GM23338 (cell line): ENCODE measurements around the gene PPP1R36. TPM values are rescaled to one million over a fixed set of nuclear protein-coding genes. Genes with fewer than 3 reads are reported as not detected.
"Not testable (repeated sequence)": the region's sequence is repeated elsewhere in the genome, so short reads cannot be mapped to it uniquely, and the experiment has no call there.

Source experiments
- ATAC-seq: fragments of 200-7000 bp; cut with Tn5 transposase; 3 replicates; pipeline ENCODE4 v1.9.1; 2020
- DNase-seq: peaks from one replicate; pipeline ENCODE4 v3.0.0-alpha.2; 2015; ENCODE audit warnings: low spot score
- H2AFZ ChIP-seq: fragments of 200-600 bp; sonication (generic); 2 replicates; pipeline ENCODE4 v1.8.0; 2016; ENCODE audit warnings: antibody characterized with exemption, mild to moderate bottlenecking, moderate library complexity
- H3F3A ChIP-seq: fragments of 200-600 bp; sonication (generic); replicated peaks from 2 replicates; pipeline ENCODE4 v1.8.0; 2017; ENCODE audit warnings: antibody characterized with exemption, mixed run types, low read depth
- H3K27ac ChIP-seq: fragments of 200-600 bp; sonication (generic); 2 replicates; pipeline ENCODE4 v1.6.1; 2016; ENCODE audit warnings: low read depth
- H3K27me3 ChIP-seq: fragments of 200-600 bp; sonication (generic); 2 replicates; pipeline ENCODE4 v1.8.0; 2016; ENCODE audit warnings: mild to moderate bottlenecking, mixed run types, moderate library complexity; ENCODE audit not compliant: insufficient read depth
- H3K36me3 ChIP-seq: fragments of 200-600 bp; sonication (generic); 2 replicates; pipeline ENCODE4 v1.8.0; 2016; ENCODE audit warnings: mild to moderate bottlenecking; ENCODE audit not compliant: insufficient read depth
- H3K4me1 ChIP-seq: fragments of 200-600 bp; sonication (generic); 2 replicates; pipeline ENCODE4 v1.8.0; 2016; ENCODE audit warnings: mild to moderate bottlenecking, moderate library complexity; ENCODE audit not compliant: insufficient read depth
- H3K4me2 ChIP-seq: fragments of 200-600 bp; sonication (generic); 2 replicates; pipeline ENCODE4 v1.7.1; 2017; ENCODE audit warnings: mixed run types
- H3K4me3 ChIP-seq: fragments of 200-600 bp; sonication (generic); 2 replicates; pipeline ENCODE4 v1.6.1; 2016; ENCODE audit warnings: mixed run types
- H3K79me2 ChIP-seq: fragments of 200-600 bp; sonication (generic); replicated peaks from 2 replicates; pipeline ENCODE4 v1.8.0; 2017; ENCODE audit warnings: mild to moderate bottlenecking; ENCODE audit not compliant: insufficient read depth
- H3K9me2 ChIP-seq: fragments of 200-600 bp; sonication (generic); 2 replicates; pipeline ENCODE4 v1.8.0; 2017; ENCODE audit not compliant: insufficient read depth
- H4K20me1 ChIP-seq: fragments of 200-600 bp; sonication (generic); replicated peaks from 2 replicates; pipeline ENCODE4 v1.8.0; 2017; ENCODE audit warnings: mild to moderate bottlenecking; ENCODE audit not compliant: insufficient read depth
- H3K27ac Mint-ChIP-seq: 2 replicates; pipeline ENCODE4 v1.8.0; 2020; ENCODE audit warnings: inconsistent platforms, mild to moderate bottlenecking, moderate library complexity, mixed read lengths
- H3K27me3 Mint-ChIP-seq: 3 replicates; pipeline ENCODE4 v1.8.0; 2022; ENCODE audit warnings: low read depth, mild to moderate bottlenecking, moderate library complexity, mixed read lengths, inconsistent platforms; ENCODE audit not compliant: insufficient read depth, poor library complexity
- H3K36me3 Mint-ChIP-seq: 3 replicates; pipeline ENCODE4 v1.8.0; 2021; ENCODE audit warnings: low read depth, mild to moderate bottlenecking, inconsistent platforms, moderate library complexity, mixed read lengths
- H3K4me1 Mint-ChIP-seq: 3 replicates; pipeline ENCODE4 v1.8.0; 2020; ENCODE audit warnings: mild to moderate bottlenecking, inconsistent platforms, mixed read lengths
- H3K4me3 Mint-ChIP-seq: 3 replicates; pipeline ENCODE4 v1.8.0; 2021; ENCODE audit warnings: moderate library complexity, mild to moderate bottlenecking, inconsistent platforms, mixed read lengths
- H3K9me3 Mint-ChIP-seq: 3 replicates; pipeline ENCODE4 v1.8.0; 2020; ENCODE audit warnings: moderate library complexity, mild to moderate bottlenecking, inconsistent platforms, mixed read lengths
- EZH2 ChIP-seq: fragments of 200-600 bp; sonication (generic); IDR thresholded peaks from one replicate; pipeline ENCODE4 v1.8.0; 2017; ENCODE audit warnings: antibody characterized with exemption, mild to moderate bottlenecking, low read depth; ENCODE audit not compliant: unreplicated experiment
- EZH2phosphoT487 ChIP-seq: fragments of 200-600 bp; sonication (generic); IDR thresholded peaks from one replicate; pipeline ENCODE4 v1.8.1; 2018; ENCODE audit warnings: antibody characterized with exemption; ENCODE audit not compliant: unreplicated experiment
- POLR2AphosphoS5 ChIP-seq: IDR thresholded peaks from 2 replicates; pipeline ENCODE4 v1.6.1; 2016; ENCODE audit warnings: antibody characterized with exemption, low read depth
- polyA plus RNA-seq: library from polyadenylated mRNA; unstranded; fragments of >200 nt; fragmentation: Nextera tagmentation; extraction: Ambion mirVana; gene quantifications from 2 replicates; pipeline ENCODE4 v1.2.1, GENCODE V29; 2016
- total RNA-seq: library from RNA; depleted of rRNA; stranded (reverse); fragments of >200 nt; shearing (Covaris generic); gene quantifications from 2 replicates; pipeline ENCODE4 v1.2.3, GENCODE V29; 2014
- TF ChIP-seq, protein P1 (sequence below): IDR thresholded peaks from one replicate; pipeline ENCODE4 v1.6.1; 2018; ENCODE audit warnings: antibody characterized with exemption; ENCODE audit not compliant: unreplicated experiment

PPP1R36 gene
- total and polyA plus RNA-seq, 2 experiments from 2014 or later, result 0.42 to 1.4 TPM

GRCh38 chr14:64515053-64515452, 34.7 kb upstream of the PPP1R36 start:
- TF ChIP-seq POLR2AphosphoS5, result no peak
- no peaks in the 10 kb centered on the region; the same call in 2 of the 3 replicates for H3K36me3 Mint-ChIP-seq
- Histone ChIP-seq H3K27ac (no peak overlapping the region), H3K36me3 (no peaks in the 10 kb centered on the region), H3K4me3 (no peak overlapping the region), H3K4me1 (peaks cover 11% of the 10 kb centered on the region; the same call in 1 of the 2 replicates), H2AFZ (no peak overlapping the region), H3K4me2 (no peak overlapping the region), H3K9me2 (no peaks in the 10 kb centered on the region), H3K79me2 (peaks cover 99% of the 10 kb centered on the region), H3F3A (no peaks in the 10 kb centered on the region), H3K27me3 (no peaks in the 10 kb centered on the region), H4K20me1 (peaks cover 29% of the 10 kb centered on the region)
- H3K4me3 Mint-ChIP-seq, result no peak overlapping the region
- DNase-seq, result no peak
- no peaks in the 10 kb centered on the region for H3K27me3 Mint-ChIP-seq
- ATAC-seq, result no peak
- peaks cover 14% of the 10 kb centered on the region for H3K4me1 Mint-ChIP-seq
- H3K9me3 Mint-ChIP-seq, result no peaks in the 10 kb centered on the region; the same call in 2 of the 3 replicates
- no peak overlapping the region for H3K27ac Mint-ChIP-seq

DNA sequence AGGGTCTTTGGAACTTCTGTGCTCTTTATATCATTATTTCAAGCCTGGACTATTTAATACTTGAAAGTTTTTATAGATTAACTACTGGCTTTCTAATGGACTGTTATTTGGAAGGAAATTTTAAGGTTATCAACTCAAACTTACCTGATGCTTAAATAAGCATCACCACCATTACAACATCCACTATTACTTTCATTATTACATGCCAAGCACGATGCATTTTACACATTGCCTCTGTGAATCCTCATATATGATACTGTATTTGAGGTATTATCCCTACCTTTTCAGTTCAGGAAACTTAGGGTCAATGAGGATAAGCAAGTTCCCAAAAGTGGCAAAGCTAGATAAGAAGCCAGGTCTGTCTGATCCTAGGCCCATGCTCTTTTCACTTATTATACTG, 32.8 kb upstream of the PPP1R36 start:
- Histone ChIP-seq H3K4me1 (no peaks in the 10 kb centered on the region), H3K4me2 (no peak overlapping the region), H2AFZ (no peak overlapping the region), H3K4me3 (no peak overlapping the region), H3F3A (no peaks in the 10 kb centered on the region), H3K27ac (no peak overlapping the region), H4K20me1 (peaks cover 32% of the 10 kb centered on the region), H3K79me2 (peaks cover 90% of the 10 kb centered on the region), H3K36me3 (no peaks in the 10 kb centered on the region), H3K9me2 (no peaks in the 10 kb centered on the region), H3K27me3 (no peaks in the 10 kb centered on the region)
- DNase-seq (no peak), ATAC-seq (no peak)
- H3K4me1 Mint-ChIP-seq, result no peaks in the 10 kb centered on the region; the same call in 2 of the 3 replicates
- H3K27me3 Mint-ChIP-seq, result no peaks in the 10 kb centered on the region
- H3K27ac Mint-ChIP-seq, result no peak overlapping the region
- no peak overlapping the region for H3K4me3 Mint-ChIP-seq
- TF ChIP-seq, protein P1, sequence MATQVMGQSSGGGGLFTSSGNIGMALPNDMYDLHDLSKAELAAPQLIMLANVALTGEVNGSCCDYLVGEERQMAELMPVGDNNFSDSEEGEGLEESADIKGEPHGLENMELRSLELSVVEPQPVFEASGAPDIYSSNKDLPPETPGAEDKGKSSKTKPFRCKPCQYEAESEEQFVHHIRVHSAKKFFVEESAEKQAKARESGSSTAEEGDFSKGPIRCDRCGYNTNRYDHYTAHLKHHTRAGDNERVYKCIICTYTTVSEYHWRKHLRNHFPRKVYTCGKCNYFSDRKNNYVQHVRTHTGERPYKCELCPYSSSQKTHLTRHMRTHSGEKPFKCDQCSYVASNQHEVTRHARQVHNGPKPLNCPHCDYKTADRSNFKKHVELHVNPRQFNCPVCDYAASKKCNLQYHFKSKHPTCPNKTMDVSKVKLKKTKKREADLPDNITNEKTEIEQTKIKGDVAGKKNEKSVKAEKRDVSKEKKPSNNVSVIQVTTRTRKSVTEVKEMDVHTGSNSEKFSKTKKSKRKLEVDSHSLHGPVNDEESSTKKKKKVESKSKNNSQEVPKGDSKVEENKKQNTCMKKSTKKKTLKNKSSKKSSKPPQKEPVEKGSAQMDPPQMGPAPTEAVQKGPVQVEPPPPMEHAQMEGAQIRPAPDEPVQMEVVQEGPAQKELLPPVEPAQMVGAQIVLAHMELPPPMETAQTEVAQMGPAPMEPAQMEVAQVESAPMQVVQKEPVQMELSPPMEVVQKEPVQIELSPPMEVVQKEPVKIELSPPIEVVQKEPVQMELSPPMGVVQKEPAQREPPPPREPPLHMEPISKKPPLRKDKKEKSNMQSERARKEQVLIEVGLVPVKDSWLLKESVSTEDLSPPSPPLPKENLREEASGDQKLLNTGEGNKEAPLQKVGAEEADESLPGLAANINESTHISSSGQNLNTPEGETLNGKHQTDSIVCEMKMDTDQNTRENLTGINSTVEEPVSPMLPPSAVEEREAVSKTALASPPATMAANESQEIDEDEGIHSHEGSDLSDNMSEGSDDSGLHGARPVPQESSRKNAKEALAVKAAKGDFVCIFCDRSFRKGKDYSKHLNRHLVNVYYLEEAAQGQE, result no peak
- TF ChIP-seq EZH2 (no peak), EZH2phosphoT487 (no peak)
- H3K36me3 Mint-ChIP-seq, result no peaks in the 10 kb centered on the region; the same call in 2 of the 3 replicates
- H3K9me3 Mint-ChIP-seq, result no peaks in the 10 kb centered on the region; the same call in 2 of the 3 replicates

DNA sequence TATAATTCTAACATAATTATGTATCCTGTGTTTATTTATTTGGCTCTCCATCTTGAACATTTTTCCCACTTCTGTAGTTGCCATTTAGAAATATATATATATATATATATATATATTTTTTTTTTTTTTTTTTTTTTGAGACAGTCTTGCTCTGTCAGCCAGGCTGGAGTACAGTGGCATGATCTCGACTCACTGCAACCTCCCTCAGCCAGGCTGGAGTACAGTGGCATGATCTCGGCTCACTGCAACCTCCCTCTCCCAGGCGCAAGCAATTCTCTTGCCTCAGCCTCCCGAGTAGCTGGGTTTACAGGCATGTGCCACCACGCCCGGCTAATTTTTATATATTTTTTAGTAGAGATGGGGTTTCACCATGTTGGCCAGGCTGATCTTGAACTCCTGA, 32.1 kb upstream of the PPP1R36 start:
- not testable (repeated sequence) for DNase-seq, H3K4me2 ChIP-seq, H3K4me3 Mint-ChIP-seq, H3K27me3 ChIP-seq, H3K4me1 ChIP-seq, H3K36me3 ChIP-seq, H3K27me3 Mint-ChIP-seq, H3K36me3 Mint-ChIP-seq, H3K27ac ChIP-seq, H3K9me3 Mint-ChIP-seq, H2AFZ ChIP-seq, H3K27ac Mint-ChIP-seq, H3K4me1 Mint-ChIP-seq, H3K9me2 ChIP-seq, H3F3A ChIP-seq, ATAC-seq, H3K4me3 ChIP-seq
- Histone ChIP-seq H4K20me1 (peaks cover 32% of the 10 kb centered on the region), H3K79me2 (peaks cover 89% of the 10 kb centered on the region)
